ENCODE results near the gene EPB41.
"Not testable (repeated sequence)": the region's sequence is repeated elsewhere in the genome, so short reads cannot be mapped to it uniquely, and the experiment has no call there.

The EPB41 gene

GRCh38 chr1:28982198-28982597 is 67.8 kb downstream of the EPB41 start:
- DNase-seq (ENCODE audit: low spot score): no peak

GRCh38 chr1:28983091-28983490 is 68.7 kb downstream of the EPB41 start:
- DNase-seq (ENCODE audit: low spot score): no peak

- DNase-seq (ENCODE audit: low spot score): no peak
Observed at GRCh38 chr1:28983509-28984310, 69.3 kb downstream of the EPB41 start.

GRCh38 chr1:28984311-28984684 is 69.9 kb downstream of the EPB41 start:
- DNase-seq (ENCODE audit: low spot score): no peak

GRCh38 chr1:28985427-28985826 is 71.1 kb downstream of the EPB41 start:
- DNase-seq (ENCODE audit: low spot score): no peak

- no peak for DNase-seq (ENCODE audit: low spot score)
Observed at GRCh38 chr1:28986306-28986910, 72.0 kb downstream of the EPB41 start.

- no peak for DNase-seq (ENCODE audit: low spot score)
Observed at GRCh38 chr1:29002792-29003191, 88.4 kb downstream of the EPB41 start.

GRCh38 chr1:29004288-29004687 is 89.9 kb downstream of the EPB41 start:
- no peak for DNase-seq (ENCODE audit: low spot score)

- no peak for DNase-seq (ENCODE audit: low spot score)
Observed at GRCh38 chr1:29004798-29005197, 90.4 kb downstream of the EPB41 start.

GRCh38 chr1:29011775-29012174 is 97.4 kb downstream of the EPB41 start:
- DNase-seq (ENCODE audit: low spot score): no peak

GRCh38 chr1:29017235-29017634 is 102.9 kb downstream of the EPB41 start:
- DNase-seq (ENCODE audit: low spot score): no peak

GRCh38 chr1:29017975-29018712 is 103.8 kb downstream of the EPB41 start:
- DNase-seq (ENCODE audit: low spot score): no peak

GRCh38 chr1:29022620-29023019 is 108.3 kb downstream of the EPB41 start:
- DNase-seq (ENCODE audit: low spot score): no peak

- DNase-seq (ENCODE audit: low spot score): no peak
Observed at GRCh38 chr1:29029667-29030066, 115.3 kb downstream of the EPB41 start.

GRCh38 chr1:29032841-29033240 is 118.5 kb downstream of the EPB41 start:
- no peak for DNase-seq (ENCODE audit: low spot score)

GRCh38 chr1:29033829-29034466 is 119.6 kb downstream of the EPB41 start:
- peak; percentile 69 for DNase-seq (ENCODE audit: low spot score)

- peak; percentile 33 for DNase-seq (ENCODE audit: low spot score)
Observed at GRCh38 chr1:29043274-29043965, 129.1 kb downstream of the EPB41 start.

GRCh38 chr1:29044010-29044409 is 129.6 kb downstream of the EPB41 start:
- no peak for DNase-seq (ENCODE audit: low spot score)

- not testable (repeated sequence) for DNase-seq (ENCODE audit: low spot score)
Observed at GRCh38 chr1:29045663-29046062, 131.3 kb downstream of the EPB41 start.

- DNase-seq (ENCODE audit: low spot score): no peak
Observed at GRCh38 chr1:29047142-29047541, 132.8 kb downstream of the EPB41 start.

GRCh38 chr1:29050166-29050565 is 135.8 kb downstream of the EPB41 start:
- DNase-seq (ENCODE audit: low spot score): peak; percentile 21

- DNase-seq (ENCODE audit: low spot score): peak; percentile 23
Observed at GRCh38 chr1:29052100-29052499, 137.7 kb downstream of the EPB41 start.
